ENCODE measurements around the gene PICK1.

DNA sequence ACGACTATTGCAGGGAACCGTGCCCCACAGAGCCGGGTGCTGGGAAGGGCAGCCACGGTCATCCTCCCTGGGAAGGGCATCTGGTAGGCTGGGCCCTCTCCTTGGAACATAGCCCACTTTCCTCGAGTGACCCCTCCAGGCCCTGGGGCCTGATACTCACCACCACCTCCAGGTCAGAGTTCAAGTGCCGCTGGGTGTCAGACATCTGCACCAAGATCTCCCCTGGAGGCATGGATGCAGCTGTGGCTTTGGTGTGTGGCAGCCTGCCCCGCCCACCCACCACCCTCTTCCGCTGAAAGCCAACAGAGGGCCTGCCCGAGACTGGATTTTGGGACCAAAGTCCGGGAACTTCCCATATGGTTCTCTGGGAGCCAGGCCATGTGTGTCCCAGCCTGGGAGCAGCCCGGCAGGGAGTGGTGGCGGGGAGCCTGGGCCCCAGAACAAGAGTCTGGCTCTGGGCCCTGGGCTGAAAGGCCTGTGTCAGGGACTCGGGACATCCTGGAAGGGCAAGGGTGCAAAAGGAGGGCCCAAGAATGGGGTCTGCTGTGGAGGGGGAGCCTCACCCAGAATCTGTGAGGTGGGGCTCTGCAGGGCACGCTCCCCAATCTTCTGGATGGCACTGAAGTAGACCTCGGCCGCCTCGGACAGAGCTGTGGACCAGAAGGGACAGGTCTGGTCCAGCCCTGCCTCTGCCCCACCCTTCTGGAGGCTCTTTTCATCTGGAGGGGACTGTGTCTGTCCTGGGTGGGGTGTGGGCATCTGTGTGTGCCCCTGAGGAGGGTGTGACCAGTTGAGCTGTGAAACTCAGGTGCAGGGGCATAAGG, 50.7 kb downstream of the PICK1 start:
- TF ChIP-seq, protein P1, sequence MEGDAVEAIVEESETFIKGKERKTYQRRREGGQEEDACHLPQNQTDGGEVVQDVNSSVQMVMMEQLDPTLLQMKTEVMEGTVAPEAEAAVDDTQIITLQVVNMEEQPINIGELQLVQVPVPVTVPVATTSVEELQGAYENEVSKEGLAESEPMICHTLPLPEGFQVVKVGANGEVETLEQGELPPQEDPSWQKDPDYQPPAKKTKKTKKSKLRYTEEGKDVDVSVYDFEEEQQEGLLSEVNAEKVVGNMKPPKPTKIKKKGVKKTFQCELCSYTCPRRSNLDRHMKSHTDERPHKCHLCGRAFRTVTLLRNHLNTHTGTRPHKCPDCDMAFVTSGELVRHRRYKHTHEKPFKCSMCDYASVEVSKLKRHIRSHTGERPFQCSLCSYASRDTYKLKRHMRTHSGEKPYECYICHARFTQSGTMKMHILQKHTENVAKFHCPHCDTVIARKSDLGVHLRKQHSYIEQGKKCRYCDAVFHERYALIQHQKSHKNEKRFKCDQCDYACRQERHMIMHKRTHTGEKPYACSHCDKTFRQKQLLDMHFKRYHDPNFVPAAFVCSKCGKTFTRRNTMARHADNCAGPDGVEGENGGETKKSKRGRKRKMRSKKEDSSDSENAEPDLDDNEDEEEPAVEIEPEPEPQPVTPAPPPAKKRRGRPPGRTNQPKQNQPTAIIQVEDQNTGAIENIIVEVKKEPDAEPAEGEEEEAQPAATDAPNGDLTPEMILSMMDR (conservative IDR thresholded peaks at IDR 0.05 in 1 of 2, IDR thresholded peaks at IDR 0.05 in 1 of 2; ENCODE audit: low read depth in 1 of 2, low read length in 2 of 2) = no peak
- no peak for TF ChIP-seq EZH2 (IDR thresholded peaks at IDR 0.05; ENCODE audit: low read length, missing control alignments)

All from fibroblast of lung (primary cell).